Hepatocyte (in vitro differentiated cells): ENCODE data around the gene SAFB2.

Experiments used
- CTCF ChIP-seq: fragments of 200-600 bp; sonication (generic); IDR thresholded peaks from 2 replicates; pipeline ENCODE4 v1.5.1; 2016; ENCODE audit warnings: antibody characterized with exemption, mild to moderate bottlenecking; ENCODE audit not compliant: poor library complexity
- EZH2phosphoT487 ChIP-seq: fragments of 200-600 bp; sonication (generic); IDR thresholded peaks from one replicate; pipeline ENCODE4 v1.6.1; 2018; ENCODE audit warnings: antibody characterized with exemption, mild to moderate bottlenecking, low read depth, moderate library complexity; ENCODE audit not compliant: unreplicated experiment, severe bottlenecking

GRCh38 chr19:5595129-5595528 lies 27.4 kb downstream of the SAFB2 start:
- TF ChIP-seq CTCF (no peak), EZH2phosphoT487 (no peak)
